Right lobe of liver (tissue), 4 donors: ENCODE measurements around the gene IPO13.

ENCODE experiments used
- CTCF ChIP-seq, 4 donors: fragments of 200-600 bp in 3 of 4; fragments of 450-650 bp in 1 of 4; IDR thresholded peaks; one replicate each; pipeline versions ENCODE4 v1.5.1 to v1.8.0; 2016 to 2022; ENCODE audit warnings: antibody characterized with exemption in 4 of 4, mild to moderate bottlenecking in 2 of 4
- POLR2A ChIP-seq: fragments of 450-650 bp; IDR thresholded peaks from one replicate; pipeline ENCODE4 v1.6.1; 2017; ENCODE audit warnings: antibody characterized with exemption, mild to moderate bottlenecking
- donor health status: DM: no; HTN: no; CAD: no.
- donor health status: DM: no; HTN: no; CAD: no.
- donor health status: DM: no; HTN: yes; CAD: no.

GRCh38 chr1:44002606-44003157 is 55.9 kb downstream of the IPO13 start:
- TF ChIP-seq CTCF (IDR thresholded peaks at IDR 0.05) (no peak), POLR2A (no peak)
